NCI-H2081 (cell line): ENCODE data around the gene FBLN2.

Source experiments
- DNase-seq, 2 experiments: peaks; one replicate each; lab custom pipeline; 2025; lab: John Stamatoyannopoulos, UW

Gene FBLN2

GRCh38 chr3:13582366-13583250 lies 33.7 kb downstream of the FBLN2 start:
- DNase-seq: no peak

- no peak for DNase-seq
These were observed 34.6 kb downstream of the FBLN2 start for GRCh38 chr3:13583251-13584180.

- DNase-seq: no peak
These were observed 35.5 kb downstream of the FBLN2 start for GRCh38 chr3:13584427-13584891.

GRCh38 chr3:13584901-13585300 lies 36.0 kb downstream of the FBLN2 start:
- DNase-seq: no peak

- DNase-seq: no peak
These were observed 38.5 kb downstream of the FBLN2 start for GRCh38 chr3:13587442-13587841.

GRCh38 chr3:13588221-13588701 lies 39.3 kb downstream of the FBLN2 start:
- DNase-seq: no peak

GRCh38 chr3:13588993-13589392 lies 40.1 kb downstream of the FBLN2 start:
- DNase-seq: no peak

GRCh38 chr3:13590841-13591520 lies 42.1 kb downstream of the FBLN2 start:
- DNase-seq: no peak

GRCh38 chr3:13593615-13594014 lies 44.7 kb downstream of the FBLN2 start:
- no peak for DNase-seq

- DNase-seq: no peak
These were observed 45.2 kb downstream of the FBLN2 start for GRCh38 chr3:13594146-13594545.

- DNase-seq: no peak
These were observed 46.1 kb downstream of the FBLN2 start for GRCh38 chr3:13594991-13595421.

- no peak for DNase-seq
These were observed 46.6 kb downstream of the FBLN2 start for GRCh38 chr3:13595485-13595884.

- no peak for DNase-seq
These were observed 47.7 kb downstream of the FBLN2 start for GRCh38 chr3:13596426-13597205.

- no peak for DNase-seq
These were observed 48.7 kb downstream of the FBLN2 start for GRCh38 chr3:13597661-13598060.

- DNase-seq: no peak
These were observed 49.3 kb downstream of the FBLN2 start for GRCh38 chr3:13598201-13598600.

- no peak for DNase-seq
These were observed 50.3 kb downstream of the FBLN2 start for GRCh38 chr3:13598926-13599886.

GRCh38 chr3:13599887-13600450 lies 51.0 kb downstream of the FBLN2 start:
- DNase-seq: no peak

GRCh38 chr3:13600950-13601691 lies 52.2 kb downstream of the FBLN2 start:
- no peak for DNase-seq

GRCh38 chr3:13601692-13602080 lies 52.8 kb downstream of the FBLN2 start:
- DNase-seq: no peak
